GM12892 (cell line): Measurements from ENCODE around the gene P2RX6. TPM values are rescaled to one million over a fixed set of nuclear protein-coding genes. Genes with fewer than 3 reads are reported as not detected.
A peak's percentile ranks its signal among the peaks of the same experiment; 100 is the strongest.
"Not testable (repeated sequence)": the region's sequence is repeated elsewhere in the genome, so short reads cannot be mapped to it uniquely, and the experiment has no call there.

Experiments
- DNase-seq: peaks from one replicate; pipeline ENCODE4 v3.0.0; 2011; ENCODE audit not compliant: insufficient read length
- FAIRE-seq: peaks from 2 replicates; lab custom pipeline; 2011; peaks lifted over from hg19 to GRCh38; lab: Jason Lieb, UNC
- POLR2A ChIP-seq: IDR thresholded peaks from 2 replicates; pipeline ENCODE4 v1.6.1; 2011; ENCODE audit warnings: low read depth, low read length, control low read depth
- POLR2AphosphoS5 ChIP-seq: IDR thresholded peaks from 2 replicates; pipeline ENCODE4 v1.6.1; 2011; ENCODE audit warnings: low read depth, low read length, control low read depth
- TAF1 ChIP-seq: IDR thresholded peaks from 2 replicates; pipeline ENCODE4 v1.6.1; 2011; ENCODE audit warnings: low read depth, mild to moderate bottlenecking, control low read depth, low read length, borderline replicate concordance
- polyA plus RNA-seq: library from polyadenylated mRNA; unstranded; fragments of >200 nt; gene quantifications from one replicate; pipeline ENCODE4 v1.2.1, GENCODE V29; 2012; ENCODE audit warnings: missing spikeins, inconsistent platforms; ENCODE audit not compliant: missing spikeins

Gene P2RX6
- polyA plus RNA-seq: 0.08 TPM

DNA sequence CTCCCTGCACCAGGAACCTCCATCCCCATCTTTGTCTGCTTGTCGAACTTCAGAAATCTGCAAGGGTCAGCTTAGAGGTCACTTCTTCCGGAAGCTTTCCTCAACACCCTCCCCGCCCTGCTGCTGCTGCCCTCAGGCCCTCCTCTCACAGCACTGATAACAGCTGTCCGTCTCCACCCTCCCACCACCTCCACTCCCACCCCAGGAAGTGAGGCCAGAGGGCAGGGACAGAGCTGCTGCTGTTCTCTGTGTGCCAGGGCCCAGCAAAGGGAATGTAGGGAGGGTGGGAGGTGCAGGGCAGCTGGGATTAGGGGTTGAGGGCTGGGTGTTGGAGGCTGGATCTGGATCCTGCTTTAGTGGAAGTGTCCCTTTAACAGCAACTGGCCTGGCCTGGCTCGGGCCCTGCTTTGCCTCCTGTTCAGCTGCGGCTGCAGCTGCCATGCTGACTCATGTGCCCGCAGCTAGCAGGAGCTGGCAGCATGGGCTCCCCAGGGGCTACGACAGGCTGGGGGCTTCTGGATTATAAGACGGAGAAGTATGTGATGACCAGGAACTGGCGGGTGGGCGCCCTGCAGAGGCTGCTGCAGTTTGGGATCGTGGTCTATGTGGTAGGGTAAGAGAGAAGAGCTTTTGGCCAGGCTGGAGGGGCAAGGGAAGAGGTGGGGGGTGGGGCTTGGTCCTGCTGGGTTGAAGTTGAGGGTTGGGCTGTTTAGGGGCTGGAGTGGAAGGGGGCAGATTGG is at the start of gene P2RX6:
TSS of gene P2RX6 (plus strand) at position 440 of the 740 bp plus-strand sequence. CDS start at position 450, 10 bp downstream.
- FAIRE-seq (peak; percentile 48), DNase-seq (no peak)
- TF ChIP-seq TAF1 (no peak), POLR2AphosphoS5 (no peak), POLR2A (no peak)

DNA sequence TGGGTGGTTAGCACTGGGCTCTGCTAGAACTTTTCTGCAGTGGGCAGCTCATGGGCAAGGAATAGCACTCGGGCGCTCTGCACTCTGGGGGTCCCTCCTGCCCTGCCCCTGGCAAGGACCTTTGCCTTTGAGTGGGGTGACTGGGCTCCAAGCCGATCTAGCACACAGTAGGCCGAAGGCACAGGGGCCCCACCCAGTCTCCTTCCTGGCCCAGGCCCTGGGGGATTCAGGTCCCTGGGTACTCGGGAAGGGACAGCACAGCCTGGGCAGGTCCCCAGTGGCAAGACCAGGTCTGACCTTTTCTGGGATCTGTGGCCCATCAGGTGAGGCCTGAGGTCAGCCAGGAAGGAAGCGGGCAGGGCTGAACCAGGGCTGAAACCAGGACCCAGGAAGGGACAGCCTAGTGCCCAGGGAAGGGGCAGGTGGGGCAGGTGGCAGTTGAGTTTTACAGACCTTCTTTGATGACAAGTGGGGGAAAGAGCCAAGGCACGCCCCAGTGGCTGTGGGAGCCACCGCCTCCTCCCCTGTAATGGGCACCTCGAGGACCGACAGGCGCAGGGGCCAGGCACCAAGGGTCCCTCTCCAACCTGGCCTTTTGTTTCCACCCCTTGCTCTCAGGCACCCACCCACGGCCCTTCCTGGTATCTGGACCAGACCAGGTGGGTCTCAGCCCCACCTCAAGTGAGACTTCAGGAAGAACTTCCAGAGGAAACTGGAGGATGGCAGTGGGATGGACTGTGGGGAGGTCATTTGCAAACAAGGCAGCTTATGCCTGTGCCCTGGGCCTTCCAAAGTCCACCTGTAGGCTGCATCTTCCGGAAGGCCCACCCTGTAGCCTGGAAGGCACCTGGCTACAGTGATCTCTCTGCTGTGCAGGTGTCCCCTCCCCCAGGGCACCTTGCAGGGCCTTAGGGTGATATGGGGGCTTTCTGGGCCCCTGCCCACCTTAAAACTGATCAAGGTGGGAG is 48.8 kb upstream of the P2RX6 start:
- TF ChIP-seq POLR2A (no peak), TAF1 (no peak), POLR2AphosphoS5 (no peak)
- FAIRE-seq (no peak), DNase-seq (no peak)

DNA sequence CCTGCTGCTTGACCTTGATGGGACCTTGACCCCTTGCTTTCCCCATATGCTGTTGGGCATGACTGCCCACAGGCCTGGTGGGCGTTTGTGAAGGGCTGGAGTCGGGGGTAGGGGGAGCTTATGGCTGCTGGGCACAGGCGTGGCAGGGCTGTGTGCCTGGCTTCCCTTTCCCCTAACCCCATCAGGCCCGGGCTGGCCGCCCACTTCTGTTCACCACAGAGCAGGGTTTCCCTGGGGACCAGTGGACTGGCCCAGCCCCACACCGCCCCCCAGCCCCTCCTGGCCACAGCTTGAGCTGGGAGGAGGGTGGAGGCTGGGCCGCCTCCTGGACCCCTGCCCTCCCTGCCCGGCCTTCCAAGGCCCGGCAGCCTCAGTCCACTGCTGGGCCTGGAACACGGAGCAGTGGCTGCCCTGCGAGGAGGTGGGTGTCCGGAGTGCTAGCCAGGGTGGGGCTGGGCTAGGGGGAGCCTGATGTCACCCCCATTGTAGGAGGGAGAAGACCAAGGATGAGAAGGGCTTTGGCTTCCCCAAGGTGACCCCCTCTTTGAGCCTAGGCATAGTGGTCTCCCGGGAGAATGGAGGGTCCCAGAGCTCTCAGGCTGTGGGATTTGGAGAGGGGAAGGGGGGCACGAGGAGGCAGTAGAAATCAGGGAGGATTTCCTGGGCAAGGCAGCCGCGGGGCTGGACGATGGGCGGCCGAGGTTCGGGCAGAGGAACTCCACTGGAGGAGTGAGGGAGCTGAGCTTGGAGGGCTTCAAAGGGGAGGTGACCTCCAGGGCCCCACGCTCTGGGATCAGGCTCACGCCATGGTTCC is 47.9 kb upstream of the P2RX6 start, which contains the start of gene AIFM3:
TSS of gene AIFM3 (plus strand) at position 373 of the 814 bp plus-strand sequence. CDS start 690 bp downstream, outside the sequence.
- FAIRE-seq (no peak), DNase-seq (no peak)
- TF ChIP-seq TAF1 (no peak), POLR2AphosphoS5 (no peak), POLR2A (no peak)

DNA sequence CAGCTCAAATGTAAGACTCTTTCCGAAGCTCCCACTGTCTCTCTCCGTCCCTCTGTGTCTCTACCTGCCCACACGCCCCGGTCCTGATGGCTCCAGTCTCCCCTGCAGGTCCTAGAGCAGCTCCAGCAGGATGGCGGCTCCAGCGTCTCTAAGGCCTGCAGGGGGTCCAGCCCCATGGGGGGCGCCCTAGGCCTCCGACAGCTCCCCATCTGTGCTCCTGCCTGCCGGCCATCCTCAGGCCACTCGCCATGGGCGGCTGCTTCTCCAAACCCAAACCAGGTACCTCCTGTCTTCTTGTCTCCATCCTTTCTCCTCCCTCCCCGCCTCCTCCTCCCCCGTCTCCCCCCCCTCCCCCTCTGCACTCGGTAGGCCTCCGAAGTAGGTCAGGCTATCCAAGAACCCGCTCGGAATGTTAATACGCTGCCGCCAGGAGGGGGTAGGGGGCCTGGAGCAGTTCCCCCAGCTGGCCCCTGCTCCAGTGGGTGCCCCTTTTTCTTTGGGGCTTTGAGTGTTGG is 47.2 kb upstream of the P2RX6 start:
- no peak for FAIRE-seq
- TF ChIP-seq POLR2AphosphoS5: no peak
- no peak for TF ChIP-seq POLR2A
- TF ChIP-seq TAF1: no peak
- DNase-seq: no peak

DNA sequence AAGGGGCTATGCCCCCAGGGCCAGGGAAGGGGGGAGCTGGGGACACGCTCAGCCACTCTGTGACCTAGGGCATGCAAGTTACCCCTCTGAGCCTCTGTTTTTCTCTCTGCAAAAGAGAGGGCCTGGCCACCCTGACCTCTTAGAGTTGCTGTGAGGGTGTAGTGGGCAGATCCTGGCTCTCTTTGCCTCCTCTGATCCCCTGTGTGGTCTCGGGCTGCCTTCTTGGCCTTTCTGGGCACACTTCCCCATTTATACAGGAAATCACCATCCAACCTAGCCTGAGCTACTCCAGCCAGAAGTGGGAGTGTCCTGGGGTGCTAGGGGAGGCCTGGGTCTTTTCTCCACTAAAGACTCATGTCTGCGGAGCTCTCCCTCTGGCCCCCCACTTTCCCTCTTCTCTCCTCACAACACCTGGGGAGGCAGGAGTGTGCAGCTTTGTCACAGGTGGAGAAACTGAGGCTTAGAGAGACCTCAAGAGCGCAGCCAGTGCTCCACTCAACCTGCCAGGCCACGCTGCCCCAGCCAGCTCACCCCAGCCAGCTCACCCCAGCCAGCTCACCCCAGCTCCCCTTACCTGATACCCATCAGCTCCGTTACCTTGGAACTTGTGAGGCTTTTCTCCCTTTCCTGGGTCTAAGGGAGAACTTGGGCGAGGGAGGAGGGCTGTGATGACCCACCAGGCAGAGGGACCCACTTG is 46.5 kb upstream of the P2RX6 start:
- no peak for DNase-seq

DNA sequence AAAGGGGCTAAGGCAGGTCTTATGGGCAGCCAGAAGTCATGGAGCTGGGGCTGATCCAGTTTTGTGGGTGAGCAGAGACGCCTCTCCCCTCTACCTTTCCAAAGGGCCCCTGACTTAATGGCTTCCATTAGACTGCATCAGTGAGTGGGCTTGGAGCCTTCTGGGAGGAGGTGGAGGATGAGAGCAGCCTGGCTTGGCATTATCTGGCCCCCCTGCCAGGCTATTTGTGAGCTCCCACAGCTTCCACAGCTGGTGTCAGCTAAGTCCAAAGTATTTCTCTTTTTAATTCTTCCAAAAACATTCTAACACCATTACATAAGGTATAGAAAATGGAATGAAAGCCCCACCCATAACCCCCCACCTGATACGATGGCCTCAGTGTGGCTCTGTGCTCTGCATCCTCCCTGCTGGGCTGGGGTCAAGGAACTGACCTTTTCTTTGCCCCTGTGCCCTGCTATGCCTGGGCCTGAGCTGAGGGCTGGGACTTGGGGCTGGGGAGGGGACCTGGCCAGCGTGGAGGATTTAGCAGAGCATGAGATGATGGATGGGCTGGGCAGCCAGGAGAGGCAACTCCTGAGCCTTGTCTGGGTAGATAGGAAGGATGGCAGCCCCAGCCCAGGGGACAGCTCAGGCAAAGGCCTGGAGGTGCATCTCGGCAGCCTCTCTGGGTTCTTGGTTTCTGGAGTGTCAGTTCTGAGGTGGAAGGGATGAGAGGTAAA is 43.9 kb upstream of the P2RX6 start:
- FAIRE-seq (no peak), DNase-seq (no peak)
- TF ChIP-seq TAF1 (no peak), POLR2AphosphoS5 (no peak), POLR2A (no peak)

More for the DNA sequence above, 46.5 kb upstream of the P2RX6 start:
- TF ChIP-seq POLR2AphosphoS5: no peak
- no peak for FAIRE-seq

DNA sequence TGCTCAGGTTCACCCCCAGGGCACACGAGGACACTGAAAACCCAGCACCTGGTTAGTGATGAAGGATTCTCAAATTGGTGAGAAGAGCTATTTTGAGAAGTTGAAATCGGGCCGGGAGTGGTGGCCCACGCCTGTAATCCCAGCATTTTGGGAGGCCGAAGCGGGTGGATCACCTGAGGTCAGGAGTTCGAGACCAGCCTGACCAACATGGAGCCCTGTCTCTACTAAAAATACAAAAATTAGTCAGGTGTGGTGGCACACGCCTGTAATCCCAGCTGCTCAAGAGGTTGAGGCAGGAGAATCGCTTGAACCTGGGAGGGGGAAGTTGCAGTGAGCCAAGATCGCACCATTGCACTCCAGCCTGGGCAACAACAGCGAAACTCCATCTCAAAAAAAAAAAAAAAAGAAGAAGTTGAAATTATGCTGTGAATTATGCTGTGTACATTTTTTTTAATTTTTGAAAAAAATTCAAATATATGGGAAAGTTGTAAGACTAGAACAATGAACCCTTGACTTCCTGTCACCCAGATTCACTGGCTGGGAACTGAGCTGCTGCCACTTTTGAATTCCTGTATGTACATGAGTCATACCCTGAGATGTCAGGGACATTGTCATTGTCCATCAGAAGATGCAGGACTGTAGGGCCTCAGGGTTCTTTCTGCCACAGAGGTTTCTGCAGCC is 42.8 kb upstream of the P2RX6 start:
- not testable (repeated sequence) for DNase-seq, FAIRE-seq

DNA sequence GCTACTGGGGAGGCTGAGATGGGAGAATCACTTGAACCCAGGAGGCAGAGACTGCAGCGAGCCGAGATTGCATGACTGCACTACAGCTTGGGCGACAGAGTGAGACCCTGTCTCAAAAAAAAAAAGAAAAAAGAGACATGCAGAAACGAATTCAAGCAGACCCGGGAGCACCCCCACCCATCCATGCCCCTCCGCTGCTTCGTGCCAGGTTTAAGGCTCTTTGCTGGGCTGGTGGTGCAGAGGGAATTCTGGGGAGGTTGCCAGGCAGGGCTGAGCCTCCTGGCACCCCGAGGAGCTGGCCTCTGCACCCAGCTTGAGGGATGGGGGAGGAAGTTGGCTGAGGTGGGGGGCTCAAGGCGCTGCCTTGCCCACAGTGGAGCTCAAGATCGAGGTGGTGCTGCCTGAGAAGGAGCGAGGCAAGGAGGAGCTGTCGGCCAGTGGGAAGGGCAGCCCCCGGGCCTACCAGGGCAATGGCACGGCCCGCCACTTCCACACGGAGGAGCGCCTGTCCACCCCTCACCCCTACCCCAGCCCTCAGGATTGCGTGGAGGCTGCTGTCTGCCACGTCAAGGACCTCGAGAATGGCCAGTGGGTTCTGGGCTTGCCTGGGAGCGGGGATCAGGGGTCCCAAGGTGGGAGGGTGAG is 41.9 kb upstream of the P2RX6 start:
- DNase-seq (no peak), FAIRE-seq (no peak)
- TF ChIP-seq POLR2AphosphoS5: no peak

DNA sequence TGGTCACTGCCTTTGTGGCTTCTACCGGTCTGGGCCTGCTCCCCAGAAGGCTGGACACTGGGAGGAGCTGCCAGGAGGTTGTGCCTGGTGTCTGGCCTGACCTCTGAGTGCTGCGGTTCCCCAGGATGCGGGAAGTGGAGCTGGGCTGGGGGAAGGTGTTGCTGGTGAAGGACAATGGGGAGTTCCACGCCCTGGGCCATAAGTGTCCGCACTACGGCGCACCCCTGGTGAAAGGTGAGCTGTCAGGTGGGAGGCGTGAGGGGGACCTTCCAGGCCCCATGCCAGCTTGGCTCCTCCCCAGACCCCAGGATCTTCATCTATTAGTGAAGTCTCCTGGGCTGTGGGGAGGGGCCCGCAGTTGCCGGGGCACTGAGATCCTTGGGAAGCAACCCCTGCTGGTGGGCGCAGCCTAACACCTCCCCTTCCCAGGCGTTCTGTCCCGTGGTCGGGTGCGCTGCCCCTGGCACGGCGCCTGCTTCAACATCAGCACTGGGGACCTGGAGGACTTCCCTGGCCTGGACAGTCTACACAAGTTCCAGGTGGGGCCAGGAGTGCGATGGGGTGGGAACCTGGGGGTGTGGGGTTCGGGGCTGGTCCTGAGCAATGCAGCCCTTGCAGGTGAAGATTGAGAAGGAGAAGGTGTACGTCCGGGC is 41.2 kb upstream of the P2RX6 start:
- no peak for FAIRE-seq
- TF ChIP-seq POLR2A (no peak), TAF1 (no peak), POLR2AphosphoS5 (no peak)

More for the DNA sequence above, 41.2 kb upstream of the P2RX6 start:
- DNase-seq: no peak
